ENCODE results near the gene ZNF365. TPM values are rescaled to one million over a fixed set of nuclear protein-coding genes. Genes with fewer than 3 reads are reported as not detected.

ZNF365 gene
- total and polyA plus RNA-seq, 2 of the 8 experiments (the other 6 are each of a cell fraction or from before 2014, with no cell fraction given), result 0.41 to 0.43 TPM

GRCh38 chr10:62335326-62335725 is 38.8 kb upstream of the ZNF365 start:
- H3K4ac ChIP-seq (replicated peaks; ENCODE audit: insufficient read length, low read depth, low read length), result no peak overlapping the region
- 92% methylated on average over 2 of the region's 2 CpGs; no CpG with 5 or more reads in 1 of the 2 experiments for WGBS, 2 experiments (ENCODE audit: extremely low coverage in 1 of 2, insufficient coverage in 1 of 2, insufficient read length in 1 of 2, insufficient replicate concordance in 2 of 2, low coverage in 1 of 2, low lambda C conversion rate in 2 of 2, missing lambda C conversion rate in 1 of 2)
- H2AK5ac ChIP-seq (ENCODE audit: low read depth, low read length), result no peak overlapping the region
- H4K91ac ChIP-seq (replicated peaks; ENCODE audit: insufficient read length, low read length), result no peak overlapping the region
- no peak overlapping the region for H3K14ac ChIP-seq (ENCODE audit: insufficient read length)
- H4K8ac ChIP-seq (ENCODE audit: extremely low read depth, insufficient read depth, low read length), result no peak overlapping the region
- no peak overlapping the region for H2AFZ ChIP-seq (ENCODE audit: low read length)
- H3K79me1 ChIP-seq (ENCODE audit: low read depth, low read length), result no peaks in the 10 kb centered on the region
- H2BK120ac ChIP-seq (replicated peaks; ENCODE audit: low read depth, low read length), result no peak overlapping the region
- no peak overlapping the region for H3K4me3 ChIP-seq (ENCODE audit: extremely low read depth in 1 of 4, insufficient read depth in 2 of 4, low read depth in 3 of 4, low read length in 4 of 4)
- no peaks in the 10 kb centered on the region for H3K36me3 ChIP-seq (ENCODE audit: control insufficient read depth in 2 of 4, insufficient read depth in 4 of 4, low read length in 3 of 4)
- no peak overlapping the region for H2BK15ac ChIP-seq (ENCODE audit: low read length)
- DNase-seq (ENCODE audit: low read depth in 1 of 2, low spot score in 2 of 2) (no peak), FAIRE-seq (no peak)
- H4K5ac ChIP-seq (ENCODE audit: insufficient read length, low read depth, low read length), result no peak overlapping the region
- H2BK5ac ChIP-seq (ENCODE audit: low read depth, low read length), result no peak overlapping the region
- POLR2A ChIA-PET (ENCODE audit: partially characterized antibody), result no interaction called here
- no peak overlapping the region for H2BK12ac ChIP-seq (ENCODE audit: low read depth, low read length)
- H4K20me1 ChIP-seq (replicated peaks in 1 of 2; ENCODE audit: control insufficient read depth in 1 of 2, insufficient read depth in 2 of 2, low read length in 2 of 2), result no peaks in the 10 kb centered on the region
- CTCF ChIA-PET (ENCODE audit: partially characterized antibody), result interaction anchor here (1.4 kb wide), 1 partner anchor 11 kb away, joined by 3 read pairs; no protein-coding TSS in a partner anchor
- H3K23me2 ChIP-seq (ENCODE audit: low read depth, low read length), result no peaks in the 10 kb centered on the region
- no peak overlapping the region for H3K27ac ChIP-seq (ENCODE audit: low read depth, low read length)
- H3K4me1 ChIP-seq (replicated peaks in 1 of 4; ENCODE audit: control insufficient read depth in 3 of 4, insufficient read depth in 4 of 4, low read length in 3 of 4), result no peaks in the 10 kb centered on the region
- no peaks in the 10 kb centered on the region for H3K79me2 ChIP-seq (ENCODE audit: control insufficient read depth in 1 of 2, insufficient read depth in 2 of 2, low read length in 2 of 2)
- no peak overlapping the region for H3K9ac ChIP-seq (replicated peaks in 1 of 4; ENCODE audit: extremely low read depth in 1 of 4, low read depth in 3 of 4, low read length in 3 of 4)
- no peak overlapping the region for H3K56ac ChIP-seq (replicated peaks; ENCODE audit: insufficient read length, low read depth, low read length)
- no peaks in the 10 kb centered on the region for H3K27me3 ChIP-seq (replicated peaks in 1 of 4; ENCODE audit: control insufficient read depth in 3 of 4, extremely low read depth in 1 of 4, insufficient read depth in 3 of 4, low read length in 3 of 4)
- no peak overlapping the region for H3K18ac ChIP-seq (ENCODE audit: extremely low read depth, low read length)
- no peak overlapping the region for H3K4me2 ChIP-seq (ENCODE audit: insufficient read depth in 1 of 2, low read depth in 2 of 2, low read length in 2 of 2)
- H3K23ac ChIP-seq (ENCODE audit: insufficient read length), result no peak overlapping the region
- H3K9me3 ChIP-seq (ENCODE audit: insufficient read depth in 2 of 2, low read depth in 1 of 2, low read length in 1 of 2), result peaks cover 6 to 17% of the 10 kb centered on the region in 2 experiments; a peak in 3 of 4 replicates
- H2BK20ac ChIP-seq (ENCODE audit: low read length), result no peak overlapping the region
- TF ChIP-seq KDM1A (IDR thresholded peaks at IDR 0.05; ENCODE audit: borderline replicate concordance, low read length) (no peak), CTBP2 (IDR thresholded peaks at IDR 0.05; ENCODE audit: borderline replicate concordance, insufficient read depth, insufficient read length, low read length) (no peak), RNF2 (IDR thresholded peaks at IDR 0.05; ENCODE audit: borderline replicate concordance, low read depth, low read length, missing control alignments, poor library complexity, severe bottlenecking) (no peak), FOSL1 (IDR thresholded peaks at IDR 0.05; ENCODE audit: insufficient read depth, low read depth, low read length) (no peak), RBBP5 (IDR thresholded peaks at IDR 0.05; ENCODE audit: borderline replicate concordance, low read depth, low read length) (no peak), HDAC6 (IDR thresholded peaks at IDR 0.05; ENCODE audit: low read depth, low read length) (no peak), KDM5A (IDR thresholded peaks at IDR 0.05; ENCODE audit: low read length) (no peak), TBP (IDR thresholded peaks at IDR 0.05; ENCODE audit: low read depth, low read length) (no peak), ZNF274 (IDR thresholded peaks at IDR 0.05; ENCODE audit: borderline replicate concordance, extremely low read depth, low read length) (no peak), NRF1 (IDR thresholded peaks at IDR 0.05; ENCODE audit: low read depth, low read length) (no peak)
- TF ChIP-seq, protein P1, sequence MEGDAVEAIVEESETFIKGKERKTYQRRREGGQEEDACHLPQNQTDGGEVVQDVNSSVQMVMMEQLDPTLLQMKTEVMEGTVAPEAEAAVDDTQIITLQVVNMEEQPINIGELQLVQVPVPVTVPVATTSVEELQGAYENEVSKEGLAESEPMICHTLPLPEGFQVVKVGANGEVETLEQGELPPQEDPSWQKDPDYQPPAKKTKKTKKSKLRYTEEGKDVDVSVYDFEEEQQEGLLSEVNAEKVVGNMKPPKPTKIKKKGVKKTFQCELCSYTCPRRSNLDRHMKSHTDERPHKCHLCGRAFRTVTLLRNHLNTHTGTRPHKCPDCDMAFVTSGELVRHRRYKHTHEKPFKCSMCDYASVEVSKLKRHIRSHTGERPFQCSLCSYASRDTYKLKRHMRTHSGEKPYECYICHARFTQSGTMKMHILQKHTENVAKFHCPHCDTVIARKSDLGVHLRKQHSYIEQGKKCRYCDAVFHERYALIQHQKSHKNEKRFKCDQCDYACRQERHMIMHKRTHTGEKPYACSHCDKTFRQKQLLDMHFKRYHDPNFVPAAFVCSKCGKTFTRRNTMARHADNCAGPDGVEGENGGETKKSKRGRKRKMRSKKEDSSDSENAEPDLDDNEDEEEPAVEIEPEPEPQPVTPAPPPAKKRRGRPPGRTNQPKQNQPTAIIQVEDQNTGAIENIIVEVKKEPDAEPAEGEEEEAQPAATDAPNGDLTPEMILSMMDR (IDR thresholded peaks at IDR 0.05; ENCODE audit: control extremely low read depth in 1 of 3, insufficient read depth in 1 of 3, low read depth in 1 of 3, low read length in 3 of 3), result no peak

Data from H1 (cell line).